GM12865 (cell line): ENCODE data around the gene KIFC3.

Source experiments
- DNase-seq: peaks from one replicate; pipeline ENCODE4 v3.0.0; 2010; ENCODE audit warnings: low read depth
- H3K4me3 ChIP-seq: 2 replicates; pipeline ENCODE4 v1.5.1; 2011; ENCODE audit warnings: mild to moderate bottlenecking, low read depth, low read length, control low read depth
- CTCF ChIP-seq: IDR thresholded peaks from 2 replicates; pipeline ENCODE4 v1.5.1; 2011; ENCODE audit warnings: low read length, control low read depth, low read depth, inconsistent platforms; ENCODE audit not compliant: insufficient read depth; ENCODE audit errors: missing control alignments

KIFC3 gene

GRCh38 chr16:57801098-57801808, 1.0 kb downstream of the KIFC3 start:
- no peak overlapping the region for H3K4me3 ChIP-seq
- TF ChIP-seq CTCF: no peak
- DNase-seq: no peak

GRCh38 chr16:57800200-57801097, 1.8 kb downstream of the KIFC3 start:
- no peak overlapping the region for H3K4me3 ChIP-seq
- no peak for TF ChIP-seq CTCF
- DNase-seq: no peak

GRCh38 chr16:57799600-57800199, 2.6 kb downstream of the KIFC3 start:
- H3K4me3 ChIP-seq: no peak overlapping the region
- DNase-seq: no peak
- TF ChIP-seq CTCF: no peak

- no peak for DNase-seq
- H3K4me3 ChIP-seq: no peak overlapping the region
- no peak for TF ChIP-seq CTCF
These were observed 3.2 kb downstream of the KIFC3 start for GRCh38 chr16:57798953-57799599.

- H3K4me3 ChIP-seq: no peak overlapping the region
- no peak for TF ChIP-seq CTCF
- DNase-seq: no peak
These were observed 4.0 kb downstream of the KIFC3 start for GRCh38 chr16:57798267-57798810.

- DNase-seq: no peak
- no peak overlapping the region for H3K4me3 ChIP-seq
- no peak for TF ChIP-seq CTCF
These were observed 4.6 kb downstream of the KIFC3 start for GRCh38 chr16:57797526-57798266.
